WTC11 (cell line): ENCODE data around the gene TKFC.

ENCODE experiments used
- CTCF ChIP-seq: fragments of 200-600 bp; IDR thresholded peaks from 2 replicates; pipeline ENCODE4 v1.8.0; 2022; ENCODE audit warnings: antibody characterized with exemption
- KAT7 ChIP-seq: sonication (generic); formaldehyde crosslinking; IDR thresholded peaks from 2 replicates; pipeline ENCODE4 v1.8.1; 2023; ENCODE audit warnings: missing genetic modification reagents, mild to moderate bottlenecking, borderline replicate concordance
- NR2C2 ChIP-seq: sonication (generic); formaldehyde crosslinking; IDR thresholded peaks from 2 replicates; pipeline ENCODE4 v1.8.0; 2022; ENCODE audit warnings: mild to moderate bottlenecking, missing genetic modification reagents
- PREB ChIP-seq: sonication (generic); formaldehyde crosslinking; IDR thresholded peaks from 2 replicates; pipeline ENCODE4 v1.8.1; 2022; ENCODE audit warnings: mild to moderate bottlenecking, missing genetic modification reagents, moderate library complexity, borderline replicate concordance
- SMAD4 ChIP-seq: sonication (generic); formaldehyde crosslinking; IDR thresholded peaks from 2 replicates; pipeline ENCODE4 v1.8.0; 2022; ENCODE audit warnings: mild to moderate bottlenecking, missing genetic modification reagents
- TF ChIP-seq, protein P1 (sequence below): sonication (generic); formaldehyde crosslinking; IDR thresholded peaks from 2 replicates; pipeline ENCODE4 v1.8.1; 2023; ENCODE audit warnings: mild to moderate bottlenecking, missing genetic modification reagents, borderline replicate concordance

- no peak for TF ChIP-seq CTCF
- TF ChIP-seq PREB (CRISPR knock-in tag) = no peak
- no peak for TF ChIP-seq SMAD4 (CRISPR knock-in tag)
- no peak for TF ChIP-seq KAT7 (CRISPR knock-in tag)
- TF ChIP-seq NR2C2 (CRISPR knock-in tag) = no peak
- TF ChIP-seq, protein P1, sequence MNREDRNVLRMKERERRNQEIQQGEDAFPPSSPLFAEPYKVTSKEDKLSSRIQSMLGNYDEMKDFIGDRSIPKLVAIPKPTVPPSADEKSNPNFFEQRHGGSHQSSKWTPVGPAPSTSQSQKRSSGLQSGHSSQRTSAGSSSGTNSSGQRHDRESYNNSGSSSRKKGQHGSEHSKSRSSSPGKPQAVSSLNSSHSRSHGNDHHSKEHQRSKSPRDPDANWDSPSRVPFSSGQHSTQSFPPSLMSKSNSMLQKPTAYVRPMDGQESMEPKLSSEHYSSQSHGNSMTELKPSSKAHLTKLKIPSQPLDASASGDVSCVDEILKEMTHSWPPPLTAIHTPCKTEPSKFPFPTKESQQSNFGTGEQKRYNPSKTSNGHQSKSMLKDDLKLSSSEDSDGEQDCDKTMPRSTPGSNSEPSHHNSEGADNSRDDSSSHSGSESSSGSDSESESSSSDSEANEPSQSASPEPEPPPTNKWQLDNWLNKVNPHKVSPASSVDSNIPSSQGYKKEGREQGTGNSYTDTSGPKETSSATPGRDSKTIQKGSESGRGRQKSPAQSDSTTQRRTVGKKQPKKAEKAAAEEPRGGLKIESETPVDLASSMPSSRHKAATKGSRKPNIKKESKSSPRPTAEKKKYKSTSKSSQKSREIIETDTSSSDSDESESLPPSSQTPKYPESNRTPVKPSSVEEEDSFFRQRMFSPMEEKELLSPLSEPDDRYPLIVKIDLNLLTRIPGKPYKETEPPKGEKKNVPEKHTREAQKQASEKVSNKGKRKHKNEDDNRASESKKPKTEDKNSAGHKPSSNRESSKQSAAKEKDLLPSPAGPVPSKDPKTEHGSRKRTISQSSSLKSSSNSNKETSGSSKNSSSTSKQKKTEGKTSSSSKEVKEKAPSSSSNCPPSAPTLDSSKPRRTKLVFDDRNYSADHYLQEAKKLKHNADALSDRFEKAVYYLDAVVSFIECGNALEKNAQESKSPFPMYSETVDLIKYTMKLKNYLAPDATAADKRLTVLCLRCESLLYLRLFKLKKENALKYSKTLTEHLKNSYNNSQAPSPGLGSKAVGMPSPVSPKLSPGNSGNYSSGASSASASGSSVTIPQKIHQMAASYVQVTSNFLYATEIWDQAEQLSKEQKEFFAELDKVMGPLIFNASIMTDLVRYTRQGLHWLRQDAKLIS = no peak
These were observed 24.3 kb downstream of the TKFC start for GRCh38 chr11:61357233-61357893.
